B cell (primary cell): ENCODE data around the gene PIK3C2G.

Experiments used
- CTCF ChIP-seq: fragments of 200-600 bp; IDR thresholded peaks from one replicate; pipeline ENCODE4 v1.8.0; 2022; ENCODE audit warnings: antibody characterized with exemption, mild to moderate bottlenecking
- EZH2 ChIP-seq: IDR thresholded peaks from 2 replicates; pipeline ENCODE4 v1.6.1; 2012; ENCODE audit warnings: borderline replicate concordance, low read depth, mild to moderate bottlenecking, moderate library complexity, low read length; ENCODE audit not compliant: insufficient read depth, poor library complexity, severe bottlenecking

GRCh38 chr12:18643681-18644080 lies 382.4 kb downstream of the PIK3C2G start:
- TF ChIP-seq CTCF = no peak
- TF ChIP-seq EZH2 = no peak
